Measurements from ENCODE around the gene C19orf44.
"Not testable (repeated sequence)": the region's sequence is repeated elsewhere in the genome, so short reads cannot be mapped to it uniquely, and the experiment has no call there.

C19orf44 gene

GRCh38 chr19:16470541-16470910 is 25.7 kb upstream of the C19orf44 start:
- TF ChIP-seq, protein P1, sequence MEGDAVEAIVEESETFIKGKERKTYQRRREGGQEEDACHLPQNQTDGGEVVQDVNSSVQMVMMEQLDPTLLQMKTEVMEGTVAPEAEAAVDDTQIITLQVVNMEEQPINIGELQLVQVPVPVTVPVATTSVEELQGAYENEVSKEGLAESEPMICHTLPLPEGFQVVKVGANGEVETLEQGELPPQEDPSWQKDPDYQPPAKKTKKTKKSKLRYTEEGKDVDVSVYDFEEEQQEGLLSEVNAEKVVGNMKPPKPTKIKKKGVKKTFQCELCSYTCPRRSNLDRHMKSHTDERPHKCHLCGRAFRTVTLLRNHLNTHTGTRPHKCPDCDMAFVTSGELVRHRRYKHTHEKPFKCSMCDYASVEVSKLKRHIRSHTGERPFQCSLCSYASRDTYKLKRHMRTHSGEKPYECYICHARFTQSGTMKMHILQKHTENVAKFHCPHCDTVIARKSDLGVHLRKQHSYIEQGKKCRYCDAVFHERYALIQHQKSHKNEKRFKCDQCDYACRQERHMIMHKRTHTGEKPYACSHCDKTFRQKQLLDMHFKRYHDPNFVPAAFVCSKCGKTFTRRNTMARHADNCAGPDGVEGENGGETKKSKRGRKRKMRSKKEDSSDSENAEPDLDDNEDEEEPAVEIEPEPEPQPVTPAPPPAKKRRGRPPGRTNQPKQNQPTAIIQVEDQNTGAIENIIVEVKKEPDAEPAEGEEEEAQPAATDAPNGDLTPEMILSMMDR (conservative IDR thresholded peaks at IDR 0.05; ENCODE audit: control insufficient read depth, insufficient read depth, low read depth, low read length): no peak
- DNase-seq (ENCODE audit: low read depth): peak; percentile 28
- H3K4me3 ChIP-seq (ENCODE audit: control insufficient read depth, low read depth, low read length): peak overlapping the region; percentile 65

- H3K4me3 ChIP-seq (ENCODE audit: control insufficient read depth, low read depth, low read length): peak overlapping the region; percentile 65
- DNase-seq (ENCODE audit: low read depth): peak; percentile 79
- TF ChIP-seq, protein P1 (conservative IDR thresholded peaks at IDR 0.05; ENCODE audit: control insufficient read depth, insufficient read depth, low read depth, low read length): no peak
Observed at GRCh38 chr19:16470911-16471811, 25.0 kb upstream of the C19orf44 start.

DNA sequence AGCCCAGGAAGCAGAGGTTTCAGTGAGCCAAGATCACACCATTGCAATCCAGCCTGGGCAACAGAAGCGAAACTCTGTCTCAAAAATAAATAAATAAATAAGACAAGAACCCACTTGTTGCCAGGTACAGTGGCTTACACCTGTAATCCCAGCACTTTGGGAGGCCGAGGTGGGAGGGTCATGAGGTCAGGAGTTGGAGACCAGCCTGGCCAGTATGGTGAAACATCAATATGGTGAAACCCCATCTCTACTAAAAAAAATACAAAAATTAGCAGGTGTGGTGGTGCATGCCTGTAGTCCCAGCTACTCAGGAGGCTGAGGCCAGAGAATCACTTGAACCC is 23.7 kb upstream of the C19orf44 start:
- peak overlapping the region; percentile 51 for H3K4me3 ChIP-seq (ENCODE audit: control insufficient read depth, low read depth, low read length)
- not testable (repeated sequence) for DNase-seq (ENCODE audit: low read depth)

- no peak overlapping the region for H3K4me3 ChIP-seq (ENCODE audit: control insufficient read depth, low read depth, low read length)
- TF ChIP-seq, protein P1 (conservative IDR thresholded peaks at IDR 0.05; ENCODE audit: control insufficient read depth, insufficient read depth, low read depth, low read length): no peak
- DNase-seq (ENCODE audit: low read depth): no peak
Observed at GRCh38 chr19:16472992-16473391, 23.2 kb upstream of the C19orf44 start.

DNA sequence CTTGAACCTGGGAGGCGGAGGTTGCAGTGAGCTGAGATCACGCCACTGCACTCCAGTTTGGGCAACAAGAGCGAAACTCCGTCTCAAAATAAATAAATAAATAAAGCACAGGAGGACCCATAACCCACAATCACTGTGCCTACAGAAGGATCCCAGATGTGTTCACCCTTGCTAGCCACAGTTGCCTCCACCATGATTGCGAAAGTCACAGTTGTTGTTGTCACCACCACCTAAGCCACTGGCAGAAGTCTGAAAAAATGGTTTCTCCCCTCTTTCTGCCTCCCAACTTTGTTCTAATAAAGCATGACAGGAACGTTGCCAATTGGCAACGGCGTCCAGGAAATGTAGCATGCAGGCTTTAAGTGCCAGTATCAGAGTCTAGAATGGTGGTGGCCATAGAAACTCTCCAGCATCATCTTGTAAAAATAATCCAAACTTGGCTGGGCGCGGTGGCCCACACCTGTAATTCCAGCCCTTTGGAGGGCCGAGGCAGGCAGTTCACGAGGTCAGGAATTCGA is 22.3 kb upstream of the C19orf44 start:
- H3K4me3 ChIP-seq (ENCODE audit: control insufficient read depth, low read depth, low read length): no peak overlapping the region
- TF ChIP-seq, protein P1 (conservative IDR thresholded peaks at IDR 0.05; ENCODE audit: control insufficient read depth, insufficient read depth, low read depth, low read length): no peak
- no peak for DNase-seq (ENCODE audit: low read depth)

GRCh38 chr19:16476401-16476800 is 19.8 kb upstream of the C19orf44 start:
- no peak for DNase-seq (ENCODE audit: low read depth)
- TF ChIP-seq, protein P1 (conservative IDR thresholded peaks at IDR 0.05; ENCODE audit: control insufficient read depth, insufficient read depth, low read depth, low read length): no peak
- H3K4me3 ChIP-seq (ENCODE audit: control insufficient read depth, low read depth, low read length): no peak overlapping the region

- H3K4me3 ChIP-seq (ENCODE audit: control insufficient read depth, low read depth, low read length): no peak overlapping the region
- DNase-seq (ENCODE audit: low read depth): no peak
- TF ChIP-seq, protein P1 (conservative IDR thresholded peaks at IDR 0.05; ENCODE audit: control insufficient read depth, insufficient read depth, low read depth, low read length): no peak
Observed at GRCh38 chr19:16477311-16477710, 18.9 kb upstream of the C19orf44 start.
